OCI-LY3 (cell line): Measurements from ENCODE around the gene FILIP1L.

ENCODE experiments used
- CTCF ChIP-seq: fragments of 200-600, 300-600 bp; sonication (generic); IDR thresholded peaks from 2 replicates; pipeline ENCODE4 v1.5.1; 2014; ENCODE audit warnings: antibody characterized with exemption, low read length, low read depth
- EZH2phosphoT487 ChIP-seq: fragments of 200-600 bp; shearing (Covaris generic); IDR thresholded peaks from 2 replicates; pipeline ENCODE4 v1.6.1; 2018; ENCODE audit warnings: antibody characterized with exemption, mixed run types, low read depth

DNA sequence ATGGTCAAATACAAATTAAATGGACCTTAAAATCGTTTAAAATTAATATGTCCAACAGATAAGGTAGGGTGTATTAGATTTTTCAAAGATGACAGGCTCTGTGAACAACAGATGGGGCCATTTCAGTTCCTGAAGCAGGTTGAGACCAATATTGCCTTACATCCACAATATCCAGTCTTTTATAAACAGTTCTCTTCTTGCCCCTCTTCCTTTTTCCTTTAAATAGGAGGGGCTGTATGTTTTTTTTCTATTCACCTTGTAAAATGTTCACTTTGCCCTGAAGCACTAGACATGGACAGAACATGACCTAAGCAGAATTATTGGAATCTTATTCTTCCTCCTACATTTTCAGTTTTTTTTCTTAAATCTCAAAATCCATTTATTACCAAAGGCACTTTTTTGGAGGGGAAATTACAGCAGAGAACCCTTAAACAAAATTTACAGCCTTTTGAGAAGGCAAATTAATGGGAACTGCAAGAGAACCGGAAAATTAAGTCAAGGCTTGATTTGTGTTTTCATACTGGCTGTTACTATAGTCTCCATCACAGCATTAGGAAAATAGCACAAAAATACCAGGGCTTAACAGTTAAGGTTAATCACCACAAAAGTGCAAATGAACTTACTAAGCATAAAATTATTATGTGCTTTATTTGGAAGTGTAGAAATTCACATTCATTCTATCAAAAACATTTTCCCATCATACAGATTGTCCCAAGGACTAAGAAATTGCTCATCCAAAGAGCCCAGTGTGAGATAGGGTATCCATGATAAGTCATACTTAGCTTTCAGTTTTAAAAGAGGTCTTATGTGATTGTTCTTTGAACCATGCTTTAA is 240.8 kb downstream of the FILIP1L start:
- TF ChIP-seq CTCF (no peak), EZH2phosphoT487 (no peak)
